GM21576 (cell line): Measurements from ENCODE around the gene CEP120.
"Not testable (repeated sequence)": the region's sequence is repeated elsewhere in the genome, so short reads cannot be mapped to it uniquely, and the experiment has no call there.

Experiments
- ATAC-seq: cut with Tn5 transposase; IDR thresholded peaks from one replicate; pipeline ENCODE4 v1.9.1; 2021; ENCODE audit warnings: mild to moderate bottlenecking, moderate library complexity; ENCODE audit not compliant: unreplicated experiment

The CEP120 gene

DNA sequence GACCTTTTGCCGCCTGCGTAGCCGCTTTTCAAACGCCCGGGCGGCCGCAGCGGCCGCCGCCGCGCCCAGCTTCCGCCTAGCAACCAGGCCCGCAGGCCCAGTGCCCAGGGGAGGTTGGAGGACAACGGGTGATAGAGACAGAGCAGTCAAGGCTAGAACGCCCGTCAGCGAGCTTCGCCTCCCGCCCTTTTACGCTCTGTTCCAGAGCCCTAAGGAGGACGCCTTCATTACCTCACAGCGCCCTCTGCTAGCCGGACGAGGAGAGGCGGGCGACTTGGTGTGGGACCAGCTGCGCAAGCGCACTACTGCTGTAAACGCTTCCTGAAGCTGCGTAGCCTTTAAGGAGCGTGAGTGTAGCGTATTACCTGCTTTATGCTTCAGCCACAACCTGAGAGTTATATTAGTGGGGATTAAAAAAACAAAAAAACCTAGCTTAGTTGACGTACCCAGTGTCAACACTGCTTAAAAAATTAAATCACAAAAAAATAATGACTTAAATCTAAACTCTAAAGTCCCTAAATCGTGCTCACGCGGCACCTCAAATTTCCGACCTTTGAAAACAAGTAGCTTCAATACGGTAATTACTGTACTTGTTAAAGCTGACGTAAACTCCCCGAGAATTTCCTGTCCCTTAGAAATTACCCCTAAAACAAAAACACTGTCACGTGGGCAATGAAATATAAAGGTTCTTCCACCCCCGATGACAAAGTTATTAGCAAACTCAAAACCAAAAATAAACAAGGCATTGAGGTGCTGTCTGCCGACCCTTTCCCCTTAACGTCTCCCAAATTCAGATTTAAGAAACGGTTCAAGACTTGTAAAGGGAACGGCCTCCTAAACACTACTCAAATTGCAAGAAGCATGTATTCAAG is at the start of gene CEP120:
TSS of gene CEP120 (minus strand) at position 126 of the 872 bp plus-strand sequence. CDS start 405 bp downstream, outside the sequence.
- peak; percentile 98 for ATAC-seq

DNA sequence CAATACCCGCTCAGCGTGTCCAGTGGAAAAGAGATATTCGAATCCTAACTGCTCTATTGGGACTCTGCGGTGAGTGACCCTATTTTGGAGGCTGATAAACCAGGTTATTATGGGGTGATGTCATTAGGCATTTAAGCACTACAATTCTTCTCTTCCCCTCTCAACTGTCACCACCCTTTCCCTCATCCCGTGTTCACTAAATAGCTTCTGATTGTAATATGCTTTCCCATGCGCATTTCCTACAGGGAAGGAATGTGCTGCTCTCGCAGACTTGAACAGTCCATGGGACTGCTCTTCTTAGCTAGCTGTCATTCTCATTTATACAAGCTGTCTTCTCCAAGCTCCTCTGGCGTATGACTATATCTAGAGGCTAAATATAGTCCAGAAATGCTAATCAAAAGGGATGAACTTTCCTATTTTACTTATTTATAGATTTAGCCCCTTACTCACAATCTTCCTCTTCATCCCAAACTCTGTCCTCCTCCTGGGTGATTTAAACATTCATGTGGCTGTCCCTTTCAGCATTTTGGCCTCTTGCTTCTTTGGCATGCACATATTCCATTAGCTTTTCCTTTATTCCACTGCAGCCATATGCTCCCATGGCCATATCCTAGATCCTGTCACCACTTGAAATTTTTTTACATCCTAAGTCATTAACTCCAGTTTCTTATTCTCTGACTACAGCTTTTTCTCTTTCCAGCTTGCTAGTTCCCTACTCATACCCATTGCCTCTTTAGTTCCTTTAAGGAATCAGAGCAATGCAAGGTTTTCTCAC is 49.1 kb upstream of the CEP120 start:
- ATAC-seq: no peak

DNA sequence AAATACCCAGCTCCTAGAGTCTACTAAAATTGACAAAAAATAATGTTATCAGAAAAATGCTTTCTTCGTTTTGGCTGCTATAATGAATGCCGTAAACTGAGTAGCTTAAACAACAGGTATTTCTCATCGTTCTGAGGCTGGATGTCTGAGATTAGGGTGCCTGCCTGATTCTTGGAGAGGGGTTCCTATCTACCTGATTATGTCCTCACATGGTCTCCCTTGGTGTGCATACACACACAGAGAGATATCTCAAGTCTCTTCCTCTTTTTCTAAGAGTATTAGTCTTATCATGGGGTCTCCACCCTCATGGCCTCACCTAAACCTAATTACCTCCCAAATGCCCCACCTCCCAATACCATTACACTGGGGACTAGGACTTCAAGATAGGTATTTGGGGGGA is 48.2 kb upstream of the CEP120 start:
- ATAC-seq: no peak

DNA sequence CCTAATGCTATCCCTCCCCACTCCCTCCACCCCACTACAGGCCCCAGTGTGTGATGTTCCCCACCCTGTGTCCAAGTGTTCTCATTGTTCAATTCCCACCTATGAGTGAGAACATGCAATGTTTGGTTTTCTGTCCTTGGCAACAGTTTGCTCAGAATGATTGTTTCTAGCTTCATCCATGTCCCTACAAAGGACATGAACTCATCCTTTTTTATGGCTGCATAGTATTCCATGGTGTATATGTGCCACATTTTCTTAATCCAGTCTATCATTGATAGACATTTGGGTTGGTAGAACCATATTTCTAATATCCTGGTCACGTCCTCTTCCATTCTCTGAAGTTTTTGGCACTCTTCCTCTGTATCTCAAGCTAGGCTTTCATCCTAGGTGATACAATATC is 43.6 kb upstream of the CEP120 start:
- ATAC-seq: not testable (repeated sequence)

DNA sequence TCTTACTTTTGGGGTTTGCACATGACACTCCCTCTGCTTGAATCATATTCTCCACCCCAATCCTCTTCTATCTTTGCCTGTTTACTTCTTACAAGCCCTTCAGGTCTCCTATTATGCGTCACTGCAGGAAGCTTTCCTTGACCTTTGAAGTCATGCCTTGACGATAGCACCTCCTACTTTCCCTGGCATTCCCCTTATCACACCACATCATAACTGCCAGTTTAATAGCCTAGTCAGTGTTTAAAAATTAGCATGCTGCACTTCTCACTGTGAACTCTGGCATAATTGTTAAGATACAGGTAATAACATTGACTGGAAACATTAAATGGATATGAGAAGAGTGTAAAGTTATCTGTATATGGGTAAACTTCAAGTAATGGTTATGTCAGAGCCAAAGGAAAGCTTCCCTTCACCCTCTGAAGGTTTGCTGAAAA is 37.1 kb upstream of the CEP120 start:
- ATAC-seq: no peak

DNA sequence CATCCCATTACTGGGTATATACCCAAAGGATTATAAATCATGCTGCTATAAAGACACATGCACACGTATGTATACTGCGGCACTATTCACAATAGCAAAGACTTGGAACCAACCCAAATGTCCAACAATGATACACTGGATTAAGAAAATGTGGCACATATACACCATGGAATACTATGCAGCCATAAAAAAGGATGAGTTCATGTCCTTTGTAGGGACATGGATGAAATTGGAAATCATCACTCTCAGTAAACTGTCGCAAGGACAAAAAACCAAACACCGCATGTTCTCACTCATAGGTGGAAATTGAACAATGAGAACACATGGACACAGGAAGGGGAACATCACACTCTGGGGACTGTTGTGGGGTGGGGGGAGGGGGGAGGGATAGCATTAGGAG is 35.8 kb upstream of the CEP120 start:
- not testable (repeated sequence) for ATAC-seq

DNA sequence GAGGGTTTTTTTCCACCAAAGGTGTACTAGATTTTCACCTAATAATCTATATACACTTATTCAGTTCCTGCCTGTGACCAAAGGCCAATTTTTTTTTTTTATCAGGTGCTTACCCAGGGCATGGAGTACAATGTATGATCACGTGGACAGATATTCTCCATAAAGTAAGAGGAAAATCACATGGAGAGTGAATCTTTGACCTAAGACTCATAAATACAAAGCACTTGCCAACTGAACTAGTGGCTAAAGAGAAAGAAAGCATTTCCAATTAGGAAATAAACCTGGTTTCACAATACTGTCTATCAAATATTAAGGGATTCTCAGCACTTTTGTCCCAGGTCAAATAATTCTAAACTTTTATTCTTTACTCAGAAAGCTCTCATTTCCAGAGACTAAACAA is 33.0 kb upstream of the CEP120 start:
- no peak for ATAC-seq

DNA sequence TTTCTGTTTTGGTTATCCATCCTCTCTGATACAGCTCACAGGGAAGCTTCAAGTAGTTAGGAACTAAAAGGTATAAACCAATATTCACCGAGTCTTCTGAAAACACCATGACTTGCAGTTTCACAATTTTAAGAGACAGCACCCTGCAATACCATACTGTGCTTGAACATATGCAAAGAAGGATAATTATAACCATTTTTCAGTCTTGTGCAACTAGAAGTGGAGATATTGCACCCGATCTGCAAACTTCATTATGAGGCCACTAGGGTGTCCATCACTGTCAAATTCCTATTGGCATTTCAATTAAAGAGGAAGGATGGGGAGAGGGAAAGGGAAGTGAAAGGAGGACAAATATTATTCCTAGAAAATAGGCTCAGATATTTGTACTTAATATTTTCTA is 32.4 kb upstream of the CEP120 start:
- ATAC-seq: peak; percentile 96

DNA sequence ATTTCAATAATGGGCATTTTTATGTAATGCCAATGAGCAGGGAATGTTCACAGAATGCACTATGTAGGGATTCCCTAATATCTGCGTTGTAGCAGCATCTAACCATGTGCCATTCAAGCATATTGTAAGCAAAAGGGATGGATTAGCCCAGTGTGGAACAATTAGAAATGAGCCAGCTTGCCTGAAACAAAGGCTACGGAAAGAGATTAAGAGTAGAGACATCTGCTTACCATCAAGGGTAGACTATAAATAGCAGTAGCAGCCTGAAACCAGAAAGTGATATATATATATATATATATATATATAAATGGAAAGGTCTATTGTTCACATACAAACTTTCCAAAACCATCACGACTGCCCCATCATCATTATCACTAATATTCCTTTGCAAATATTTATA is 31.9 kb upstream of the CEP120 start:
- ATAC-seq: peak; percentile 60

DNA sequence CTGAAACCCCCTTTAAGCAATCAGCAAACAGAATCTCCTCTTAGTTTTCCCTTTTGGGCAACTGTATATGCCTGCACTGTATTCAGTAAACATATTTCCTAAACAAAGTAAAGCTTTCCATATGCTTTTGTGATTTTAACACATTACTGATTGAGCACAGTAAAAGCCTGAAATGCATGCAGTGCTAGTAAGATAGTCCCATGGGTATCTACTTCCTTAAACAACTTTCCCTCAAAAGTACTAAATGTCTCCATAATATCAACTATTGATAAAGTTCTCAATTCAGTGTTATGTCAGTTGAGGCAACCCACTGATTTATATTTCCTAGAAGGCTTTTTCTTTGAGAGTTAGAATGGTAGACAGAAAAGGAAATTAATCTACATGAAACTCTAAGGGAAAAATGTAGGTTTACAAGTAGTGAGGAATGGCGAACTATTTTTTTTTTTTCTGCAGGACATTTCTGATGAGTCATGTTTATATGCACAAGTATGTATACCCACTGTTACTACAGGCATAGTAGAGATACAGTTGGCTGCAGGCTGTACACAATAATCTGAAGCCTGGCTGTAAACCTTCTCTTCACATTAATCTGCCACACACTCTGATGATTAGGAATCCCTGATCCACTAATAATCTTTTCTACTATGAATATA is 31.2 kb upstream of the CEP120 start:
- ATAC-seq: no peak

DNA sequence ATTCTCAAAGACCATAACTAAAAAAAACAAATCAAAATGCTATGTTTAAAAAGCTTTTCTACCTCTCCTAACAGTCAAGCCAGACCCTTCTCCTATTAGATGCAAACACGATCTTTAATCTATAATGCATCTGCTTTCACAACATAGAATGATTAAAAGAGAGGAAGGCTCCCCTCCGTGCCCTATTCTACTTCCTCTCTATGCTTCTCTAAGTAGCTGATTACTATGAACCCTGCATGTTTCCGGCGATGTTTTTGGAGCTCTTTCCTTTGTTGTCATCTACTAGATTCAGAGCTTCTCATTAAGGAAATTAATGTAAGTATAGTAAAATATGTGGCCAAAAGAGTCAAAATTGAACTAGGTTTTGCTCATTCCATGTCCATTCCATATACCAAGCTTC is 29.2 kb upstream of the CEP120 start:
- ATAC-seq: no peak

DNA sequence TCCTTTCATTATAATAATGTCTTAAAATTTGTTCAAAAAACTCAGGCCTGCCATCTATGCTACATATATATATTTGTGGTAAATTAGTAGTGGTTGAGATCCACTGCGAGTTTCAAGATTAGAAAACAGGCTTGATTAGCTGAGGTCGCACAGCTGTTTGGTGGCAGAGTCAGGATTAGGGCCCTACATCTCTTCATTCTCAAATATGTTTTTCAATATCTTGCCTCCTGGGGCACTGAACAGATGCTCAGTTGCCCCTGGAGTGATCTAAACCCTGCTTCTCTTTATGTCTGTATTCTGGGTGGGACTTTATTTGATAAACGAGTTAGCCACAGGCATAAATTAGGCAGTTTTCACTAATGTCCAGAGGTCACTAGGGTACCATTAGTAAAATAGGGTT is 27.8 kb upstream of the CEP120 start:
- no peak for ATAC-seq

DNA sequence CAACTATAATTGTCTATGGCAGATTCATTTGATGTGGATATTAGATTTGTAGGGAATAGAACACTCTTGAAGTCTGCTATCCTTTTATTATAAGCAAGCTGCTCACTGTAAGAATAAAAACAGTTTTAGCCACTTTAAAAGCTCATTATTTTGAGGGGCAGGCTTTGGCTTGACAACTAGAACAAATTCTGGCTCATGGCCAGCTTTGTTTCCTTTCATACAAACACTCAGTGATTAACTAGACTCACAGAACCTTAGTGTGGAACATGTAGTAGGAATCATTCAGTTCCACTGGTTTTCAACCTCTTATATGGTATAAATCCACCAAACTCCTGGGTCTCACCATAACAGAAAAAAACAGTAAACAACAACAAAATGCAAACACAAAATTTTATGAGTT is 27.4 kb upstream of the CEP120 start:
- no peak for ATAC-seq

DNA sequence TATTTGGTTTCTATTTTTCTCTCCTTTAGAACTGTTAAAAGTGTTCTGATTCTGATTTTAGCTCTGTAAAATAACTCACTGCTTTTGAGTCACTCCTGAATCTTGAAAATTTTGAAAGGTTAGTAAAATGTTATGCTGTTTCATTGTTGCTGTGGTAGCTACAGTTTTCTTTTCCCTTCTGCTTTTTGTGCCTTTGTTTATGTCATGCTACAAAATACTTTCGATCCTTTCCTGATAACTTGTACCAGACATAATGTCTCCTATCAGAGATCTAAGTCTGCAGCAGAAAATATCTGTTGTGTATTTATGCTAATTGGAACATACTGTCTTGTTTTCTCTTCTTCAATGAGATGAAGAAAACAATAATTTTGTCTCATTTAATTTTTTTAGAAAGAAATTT is 26.9 kb upstream of the CEP120 start:
- no peak for ATAC-seq

DNA sequence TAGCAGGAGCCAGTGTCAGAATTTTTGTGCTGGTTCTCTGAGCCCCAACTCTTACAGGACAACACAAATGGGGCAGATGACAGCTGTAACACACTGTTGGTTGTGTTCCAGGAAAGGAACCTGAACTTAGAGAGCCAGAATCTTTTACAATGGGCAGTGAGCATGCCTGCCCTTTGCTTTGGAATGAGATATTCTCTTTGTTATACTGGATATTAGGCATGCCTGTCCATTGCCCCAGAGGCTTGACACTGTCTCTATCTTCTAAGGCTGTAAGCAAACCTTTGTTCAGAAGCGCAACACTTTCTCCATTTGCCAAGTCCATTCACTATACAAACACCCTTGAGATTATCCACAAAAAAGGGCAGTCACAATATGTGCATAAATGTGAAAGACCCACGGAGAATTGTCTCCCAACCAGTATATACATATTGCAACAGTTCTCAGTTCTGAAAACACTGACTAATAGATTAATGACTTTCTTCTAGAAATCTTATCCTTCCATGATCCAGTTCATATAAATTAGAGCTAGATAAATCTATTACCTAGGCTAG is 26.3 kb upstream of the CEP120 start:
- ATAC-seq: no peak

DNA sequence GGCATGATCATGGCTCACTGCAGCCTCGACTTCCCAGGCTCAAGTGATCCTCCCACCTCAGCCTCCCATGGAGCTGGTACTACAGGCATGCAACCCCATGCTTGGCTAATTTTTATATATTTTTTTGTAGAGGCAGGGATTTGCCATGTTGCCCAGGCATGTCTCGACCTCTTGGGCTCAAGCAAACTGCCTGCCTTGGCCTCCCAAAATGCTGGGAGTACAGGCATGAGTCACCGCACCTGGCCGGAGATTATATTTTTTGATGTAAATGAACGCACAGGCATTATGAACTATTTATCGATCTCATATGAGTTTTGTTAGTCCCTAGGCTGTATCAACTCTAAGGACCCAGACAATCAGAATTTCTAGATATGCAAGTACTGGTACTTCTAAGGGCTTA is 25.5 kb upstream of the CEP120 start:
- ATAC-seq: no peak

DNA sequence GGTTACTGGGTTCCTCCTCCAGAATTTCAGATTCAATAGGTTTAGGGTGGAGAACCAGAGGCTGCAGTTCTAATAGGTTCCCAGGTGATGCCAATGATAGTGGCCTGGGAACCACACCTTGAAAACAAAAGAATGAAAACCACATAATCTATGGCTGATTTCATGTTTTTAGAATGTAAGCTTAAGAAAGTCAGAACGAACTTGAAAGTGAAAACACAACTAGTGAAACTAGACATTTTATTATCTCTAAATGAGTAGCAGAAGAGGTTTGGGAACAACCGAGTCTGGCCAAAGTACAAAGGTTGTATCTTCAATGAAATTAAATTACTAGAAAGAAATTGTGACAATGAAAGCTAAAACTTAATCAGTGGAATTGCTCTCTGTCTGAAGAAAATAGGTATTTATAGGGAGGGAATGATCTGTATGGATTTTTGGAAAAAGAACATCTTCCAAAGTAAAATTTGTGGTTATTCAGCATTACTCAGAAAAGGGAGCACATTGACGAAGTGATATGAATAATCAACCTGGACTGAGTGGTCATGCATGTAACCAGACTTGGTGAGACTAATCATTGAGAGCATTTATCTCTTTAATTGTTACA is 24.9 kb upstream of the CEP120 start:
- peak; percentile 93 for ATAC-seq

DNA sequence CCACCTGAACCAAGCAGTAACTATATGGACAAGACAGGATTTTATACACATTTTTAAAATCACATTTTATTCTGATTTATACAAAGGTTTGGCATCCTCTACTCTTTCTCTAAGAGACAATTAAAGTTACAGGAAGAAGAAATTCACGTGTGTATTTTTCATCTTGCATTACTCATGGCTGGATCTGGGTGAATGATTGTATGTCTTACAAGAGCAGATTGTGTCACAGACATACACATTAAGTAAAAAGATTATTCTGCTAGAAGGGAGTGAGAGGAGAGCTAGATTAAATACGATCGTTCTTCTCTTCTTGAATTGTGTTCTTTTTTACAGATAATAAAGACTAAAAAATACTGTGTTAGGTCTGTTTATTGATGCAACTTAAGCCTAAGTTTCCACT is 20.8 kb upstream of the CEP120 start:
- ATAC-seq: no peak

DNA sequence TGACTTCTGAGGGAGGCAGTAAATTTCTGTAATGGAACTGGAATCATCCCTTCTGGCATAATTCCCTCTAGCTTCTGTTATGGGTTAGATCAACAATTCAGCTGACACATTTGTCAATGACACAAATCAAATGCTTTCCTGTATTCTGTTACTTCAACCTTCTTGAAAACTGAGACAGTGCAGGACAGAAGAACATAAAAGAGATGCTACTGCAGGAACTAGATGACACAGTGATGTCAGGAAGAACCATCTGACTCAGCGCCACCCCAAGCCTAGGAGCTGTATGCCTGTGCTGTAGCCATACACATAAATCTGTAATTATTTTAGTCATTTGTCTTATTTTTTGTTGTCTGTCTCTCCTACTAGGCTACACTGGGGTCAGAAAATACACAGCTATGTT is 18.2 kb upstream of the CEP120 start:
- ATAC-seq: peak; percentile 45

DNA sequence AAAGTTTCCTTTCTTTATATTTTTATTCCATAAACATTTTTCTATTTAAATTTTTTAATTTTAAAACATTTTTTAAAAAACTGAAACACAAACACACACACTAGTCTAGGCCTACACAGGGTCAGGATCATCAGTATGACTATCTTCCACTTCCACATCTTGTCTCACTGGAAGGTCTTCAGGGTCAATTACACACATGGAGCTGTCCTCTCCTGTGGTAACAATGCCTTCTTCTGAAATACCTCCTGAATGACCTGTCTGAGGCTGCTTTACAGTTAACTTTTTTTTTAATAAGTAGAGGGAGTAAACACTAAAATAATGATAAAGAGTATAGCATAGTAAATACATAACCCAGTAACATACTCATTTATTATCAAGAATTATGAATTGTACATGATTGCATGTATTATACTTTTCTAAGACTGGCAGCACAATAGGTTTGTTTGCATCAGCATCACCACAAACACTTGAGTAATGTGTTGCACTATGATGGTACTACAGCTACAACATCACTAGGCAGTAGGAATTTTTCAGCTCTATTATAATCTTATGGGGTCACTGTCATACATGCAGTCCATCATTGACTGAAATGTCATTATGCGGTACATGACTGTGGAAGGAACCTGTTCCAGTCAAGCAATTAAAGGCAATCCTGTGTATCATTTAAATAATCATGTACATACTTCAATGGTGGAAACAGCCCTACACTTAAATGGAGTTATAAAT is 17.4 kb upstream of the CEP120 start:
- ATAC-seq: no peak
